Activated CD8-positive, alpha-beta T cell treated with anti-CD3 and anti-CD28 coated beads, Interleukin-2, amount 10 ng/mL, durations not matched to agents 7 days and 5 days (primary cell): ENCODE measurements around the gene RBKS. TPM values are rescaled to one million over a fixed set of nuclear protein-coding genes. Genes with fewer than 3 reads are reported as not detected.
"Not testable (repeated sequence)": the region's sequence is repeated elsewhere in the genome, so short reads cannot be mapped to it uniquely, and the experiment has no call there.

Experiments
- ATAC-seq: fragments of 150-1000 bp; cut with Tn5 transposase; one replicate; pipeline ENCODE4 v1.10.0; 2021; ENCODE audit warnings: moderate library complexity
- CTCF ChIA-PET: fragments of 350-600 bp; sonication (Branson Sonifier 250); formaldehyde crosslinking; loops from one replicate; lab custom pipeline; 2021; ENCODE audit warnings: antibody characterized with exemption; lab: Charles Lee
- POLR2A ChIA-PET: fragments of 350-600 bp; sonication (Branson Sonifier 250); formaldehyde crosslinking; loops from one replicate; lab custom pipeline; 2021; ENCODE audit warnings: antibody characterized with exemption; lab: Charles Lee
- DNase-seq: peaks from one replicate; pipeline ENCODE4 v3.0.0-alpha.2; 2020
- H3K27ac Mint-ChIP-seq: one replicate; pipeline ENCODE4 v1.8.0; 2021; ENCODE audit warnings: mild to moderate bottlenecking, mixed read lengths
- H3K27me3 Mint-ChIP-seq: one replicate; pipeline ENCODE4 v1.8.0; 2021; ENCODE audit warnings: low read depth, mixed read lengths
- H3K36me3 Mint-ChIP-seq: one replicate; pipeline ENCODE4 v1.8.0; 2021; ENCODE audit warnings: low read depth, mixed read lengths
- H3K4me1 Mint-ChIP-seq: one replicate; pipeline ENCODE4 v1.8.0; 2021; ENCODE audit warnings: low read depth, mixed read lengths
- H3K4me3 Mint-ChIP-seq: one replicate; pipeline ENCODE4 v1.8.0; 2021; ENCODE audit warnings: mild to moderate bottlenecking, mixed read lengths
- H3K9me3 Mint-ChIP-seq: one replicate; pipeline ENCODE4 v1.8.0; 2022; ENCODE audit warnings: mixed read lengths; ENCODE audit not compliant: insufficient read depth
- total RNA-seq, 2 experiments: library from RNA; stranded (reverse); gene quantifications; one replicate each; pipeline ENCODE4 v1.2.3, GENCODE V29; 2021

Gene RBKS
- total RNA-seq, 2 experiments from 2014 or later = 1.5 to 1.6 TPM

- CTCF ChIA-PET = interaction anchor here (1.5 kb wide), 1 partner anchor 268 kb away, joined by 4 read pairs; no protein-coding TSS in a partner anchor
- Mint-ChIP-seq H3K4me3 (no peak overlapping the region), H3K27ac (no peak overlapping the region), H3K36me3 (peaks cover 8% of the 10 kb centered on the region), H3K9me3 (no peaks in the 10 kb centered on the region), H3K4me1 (peaks cover 26% of the 10 kb centered on the region), H3K27me3 (peaks cover 2% of the 10 kb centered on the region)
- ATAC-seq (no peak), DNase-seq (no peak)
- POLR2A ChIA-PET = no interaction called here
Observed at GRCh38 chr2:27887111-27887510, 3.1 kb downstream of the RBKS start.

GRCh38 chr2:27886322-27886721, 3.9 kb downstream of the RBKS start:
- CTCF ChIA-PET = no interaction called here
- DNase-seq (no peak), ATAC-seq (no peak)
- no peaks in the 10 kb centered on the region for H3K9me3 Mint-ChIP-seq
- POLR2A ChIA-PET = no interaction called here
- no peak overlapping the region for H3K27ac Mint-ChIP-seq
- H3K4me3 Mint-ChIP-seq = no peak overlapping the region
- H3K27me3 Mint-ChIP-seq = peaks cover 2% of the 10 kb centered on the region
- peaks cover 5% of the 10 kb centered on the region for H3K36me3 Mint-ChIP-seq
- H3K4me1 Mint-ChIP-seq = peaks cover 18% of the 10 kb centered on the region

GRCh38 chr2:27885661-27886060, 4.5 kb downstream of the RBKS start:
- Mint-ChIP-seq H3K27me3 (no peaks in the 10 kb centered on the region), H3K4me3 (no peak overlapping the region), H3K27ac (no peak overlapping the region), H3K36me3 (no peaks in the 10 kb centered on the region), H3K4me1 (peaks cover 14% of the 10 kb centered on the region), H3K9me3 (no peaks in the 10 kb centered on the region)
- ChIA-PET CTCF (no interaction called here), POLR2A (no interaction called here)
- ATAC-seq = no peak
- no peak for DNase-seq

GRCh38 chr2:27885234-27885633, 5.0 kb downstream of the RBKS start:
- Mint-ChIP-seq H3K36me3 (peaks cover under 1% of the 10 kb centered on the region), H3K4me3 (no peak overlapping the region), H3K4me1 (peaks cover 14% of the 10 kb centered on the region), H3K27me3 (no peaks in the 10 kb centered on the region), H3K9me3 (peaks cover 4% of the 10 kb centered on the region), H3K27ac (no peak overlapping the region)
- ATAC-seq (no peak), DNase-seq (no peak)
- CTCF ChIA-PET = no interaction called here
- POLR2A ChIA-PET = no interaction called here

GRCh38 chr2:27884601-27885000, 5.6 kb downstream of the RBKS start:
- H3K36me3 Mint-ChIP-seq = peaks cover 5% of the 10 kb centered on the region
- ChIA-PET POLR2A (no interaction called here), CTCF (no interaction called here)
- no peaks in the 10 kb centered on the region for H3K27me3 Mint-ChIP-seq
- no peak overlapping the region for H3K27ac Mint-ChIP-seq
- no peak overlapping the region for H3K4me3 Mint-ChIP-seq
- DNase-seq (no peak), ATAC-seq (no peak)
- H3K4me1 Mint-ChIP-seq = peaks cover 8% of the 10 kb centered on the region
- peaks cover 6% of the 10 kb centered on the region for H3K9me3 Mint-ChIP-seq

GRCh38 chr2:27882584-27882922, 7.6 kb downstream of the RBKS start:
- CTCF ChIA-PET, H3K36me3 Mint-ChIP-seq, H3K4me3 Mint-ChIP-seq, ATAC-seq, POLR2A ChIA-PET, H3K27me3 Mint-ChIP-seq, DNase-seq, H3K4me1 Mint-ChIP-seq, H3K9me3 Mint-ChIP-seq, H3K27ac Mint-ChIP-seq: not testable (repeated sequence)

GRCh38 chr2:27881815-27882583, 8.2 kb downstream of the RBKS start:
- H3K9me3 Mint-ChIP-seq, H3K27ac Mint-ChIP-seq, H3K4me3 Mint-ChIP-seq, POLR2A ChIA-PET, ATAC-seq, H3K27me3 Mint-ChIP-seq, H3K36me3 Mint-ChIP-seq, H3K4me1 Mint-ChIP-seq, DNase-seq, CTCF ChIA-PET: not testable (repeated sequence)

GRCh38 chr2:27878825-27879224, 11.4 kb downstream of the RBKS start:
- DNase-seq (no peak), ATAC-seq (no peak)
- Mint-ChIP-seq H3K36me3 (peaks cover 11% of the 10 kb centered on the region), H3K27me3 (no peaks in the 10 kb centered on the region), H3K9me3 (peaks cover 12% of the 10 kb centered on the region), H3K27ac (no peak overlapping the region), H3K4me3 (no peak overlapping the region), H3K4me1 (no peaks in the 10 kb centered on the region)
- CTCF ChIA-PET = no interaction called here
- POLR2A ChIA-PET = no interaction called here

- DNase-seq = no peak
- ChIA-PET CTCF (no interaction called here), POLR2A (no interaction called here)
- ATAC-seq = no peak
- Mint-ChIP-seq H3K4me3 (no peak overlapping the region), H3K27me3 (no peaks in the 10 kb centered on the region), H3K9me3 (peaks cover 8% of the 10 kb centered on the region), H3K4me1 (no peaks in the 10 kb centered on the region), H3K36me3 (peaks cover 11% of the 10 kb centered on the region), H3K27ac (no peak overlapping the region)
Observed at GRCh38 chr2:27875089-27875881, 14.9 kb downstream of the RBKS start.

- DNase-seq = no peak
- no peaks in the 10 kb centered on the region for H3K27me3 Mint-ChIP-seq
- POLR2A ChIA-PET = no interaction called here
- peaks cover 3% of the 10 kb centered on the region for H3K36me3 Mint-ChIP-seq
- H3K9me3 Mint-ChIP-seq = peaks cover 5% of the 10 kb centered on the region
- no peak overlapping the region for H3K27ac Mint-ChIP-seq
- ATAC-seq = no peak
- H3K4me3 Mint-ChIP-seq = no peak overlapping the region
- CTCF ChIA-PET = no interaction called here
- peaks cover 3% of the 10 kb centered on the region for H3K4me1 Mint-ChIP-seq
Observed at GRCh38 chr2:27873091-27873490, 17.1 kb downstream of the RBKS start.

- H3K27me3 Mint-ChIP-seq = no peaks in the 10 kb centered on the region
- H3K36me3 Mint-ChIP-seq = peaks cover 3% of the 10 kb centered on the region
- peaks cover 3% of the 10 kb centered on the region for H3K4me1 Mint-ChIP-seq
- ChIA-PET POLR2A (interaction anchor here (0.7 kb wide), 1 partner anchor 132 kb away, joined by 3 read pairs; no protein-coding TSS in a partner anchor), CTCF (interaction anchor here (1.0 to 1.1 kb wide), 2 partner anchors 15 to 367 kb away, joined by 3 read pairs; no protein-coding TSS in a partner anchor)
- no peak overlapping the region for H3K27ac Mint-ChIP-seq
- no peak overlapping the region for H3K4me3 Mint-ChIP-seq
- peaks cover under 1% of the 10 kb centered on the region for H3K9me3 Mint-ChIP-seq
- no peak for ATAC-seq
- no peak for DNase-seq
Observed at GRCh38 chr2:27871802-27872201, 18.4 kb downstream of the RBKS start.

- DNase-seq = no peak
- ChIA-PET POLR2A (interaction anchor here (1.5 kb wide), 1 partner anchor 20 kb away, joined by 4 read pairs; the partner anchor contains the start of gene BABAM2), CTCF (interaction anchor here (1.1 kb wide), 1 partner anchor 368 kb away, joined by 3 read pairs; no protein-coding TSS in a partner anchor)
- H3K27me3 Mint-ChIP-seq = no peaks in the 10 kb centered on the region
- H3K27ac Mint-ChIP-seq = no peak overlapping the region
- ATAC-seq = no peak
- H3K9me3 Mint-ChIP-seq = no peaks in the 10 kb centered on the region
- H3K36me3 Mint-ChIP-seq = peaks cover 2% of the 10 kb centered on the region
- H3K4me1 Mint-ChIP-seq = peaks cover 3% of the 10 kb centered on the region
- H3K4me3 Mint-ChIP-seq = no peak overlapping the region
Observed at GRCh38 chr2:27870724-27871123, 19.5 kb downstream of the RBKS start.
